CD14-positive monocyte (primary cell): ENCODE data around the gene UNC13C. TPM values are rescaled to one million over a fixed set of nuclear protein-coding genes. Genes with fewer than 3 reads are reported as not detected.

Source experiments
- DNase-seq, 3 donors: peaks; one replicate each; pipeline ENCODE4 v3.0.0-alpha.2; 2011 to 2022
- H2AFZ ChIP-seq: 2 replicates; pipeline ENCODE4 v1.6.0; 2012; ENCODE audit warnings: mild to moderate bottlenecking, low read depth, low read length, inconsistent platforms; ENCODE audit not compliant: insufficient read depth, poor library complexity, severe bottlenecking
- H3K27ac ChIP-seq, 2 donors: 1 replicate in 1 of 2; 2 replicates in 1 of 2; pipeline ENCODE4 v1.5.1; 2012 to 2013; ENCODE audit warnings: low read length in 2 of 2, control low read depth in 1 of 2, inconsistent platforms in 1 of 2, low read depth in 1 of 2, mild to moderate bottlenecking in 1 of 2
- H3K27me3 ChIP-seq, 2 donors: one replicate each; pipeline versions ENCODE4 v1.6.0 to v1.6.1; 2011 to 2013; ENCODE audit warnings: low read length in 2 of 2; ENCODE audit not compliant: control insufficient read depth in 2 of 2, insufficient read depth in 2 of 2
- H3K36me3 ChIP-seq, 2 donors: replicated peaks in 1 of 2; 1 replicate in 1 of 2; 2 replicates in 1 of 2; pipeline versions ENCODE4 v1.5.1 to v1.6.1; 2012 to 2013; ENCODE audit warnings: low read length in 2 of 2, control low read depth in 1 of 2, inconsistent platforms in 1 of 2, mild to moderate bottlenecking in 1 of 2; ENCODE audit not compliant: insufficient read depth in 2 of 2, control insufficient read depth in 1 of 2
- H3K4me1 ChIP-seq, 2 donors: 1 replicate in 1 of 2; 2 replicates in 1 of 2; pipeline versions ENCODE4 v1.5.1 to v1.6.1; 2012 to 2013; ENCODE audit warnings: low read length in 2 of 2, control low read depth in 1 of 2, inconsistent platforms in 1 of 2, mild to moderate bottlenecking in 1 of 2, moderate library complexity in 1 of 2; ENCODE audit not compliant: insufficient read depth in 2 of 2, control insufficient read depth in 1 of 2
- H3K4me2 ChIP-seq: replicated peaks from 2 replicates; pipeline ENCODE3; 2012; ENCODE audit warnings: low read length, moderate library complexity, mild to moderate bottlenecking; ENCODE audit not compliant: poor library complexity, severe bottlenecking; ENCODE audit errors: extremely low read depth
- H3K4me3 ChIP-seq, 3 experiments: fragments of 200-600 bp in 1 of 3; sonication (generic) in 1 of 3; replicated peaks in 1 of 3; 1 replicate in 2 of 3; 2 replicates in 1 of 3; pipeline ENCODE4 v1.5.1; 2011 to 2013; ENCODE audit warnings: low read length in 3 of 3, mild to moderate bottlenecking in 3 of 3, control low read depth in 2 of 3, low read depth in 2 of 3, inconsistent platforms in 1 of 3, moderate library complexity in 1 of 3
- H3K79me2 ChIP-seq: 2 replicates; pipeline ENCODE4 v1.6.0; 2012; ENCODE audit warnings: mild to moderate bottlenecking, control low read depth, inconsistent platforms, low read length, moderate library complexity; ENCODE audit not compliant: insufficient read depth
- H3K9ac ChIP-seq: 2 replicates; pipeline ENCODE4 v1.6.0; 2017; ENCODE audit warnings: low read length, mild to moderate bottlenecking; ENCODE audit not compliant: insufficient read depth, poor library complexity, severe bottlenecking
- H3K9me3 ChIP-seq, 2 donors: replicated peaks in 1 of 2; 1 replicate in 1 of 2; 2 replicates in 1 of 2; pipeline versions ENCODE4 v1.5.1 to v1.6.1; 2012 to 2013; ENCODE audit warnings: low read length in 2 of 2, control low read depth in 1 of 2; ENCODE audit not compliant: control insufficient read depth in 1 of 2, insufficient read depth in 1 of 2
- H4K20me1 ChIP-seq: 2 replicates; pipeline ENCODE4 v1.6.0; 2012; ENCODE audit warnings: mild to moderate bottlenecking, low read length, control low read depth, moderate library complexity; ENCODE audit not compliant: insufficient read depth
- H3K27ac Mint-ChIP-seq, 7 donors: one replicate each; pipeline ENCODE4 v1.8.0; 2020; ENCODE audit warnings: mild to moderate bottlenecking in 7 of 7, mixed read lengths in 7 of 7, moderate library complexity in 6 of 7, inconsistent platforms in 2 of 7
- H3K27me3 Mint-ChIP-seq, 3 donors: one replicate each; pipeline ENCODE4 v1.8.0; 2021 to 2022; ENCODE audit warnings: low read depth in 3 of 3, mild to moderate bottlenecking in 3 of 3, mixed read lengths in 3 of 3, moderate library complexity in 3 of 3, inconsistent platforms in 1 of 3
- H3K36me3 Mint-ChIP-seq, 2 donors: one replicate each; pipeline ENCODE4 v1.8.0; 2020; ENCODE audit warnings: mixed read lengths in 2 of 2, inconsistent platforms in 1 of 2, mild to moderate bottlenecking in 1 of 2
- H3K4me1 Mint-ChIP-seq: one replicate; pipeline ENCODE4 v1.8.0; 2020; ENCODE audit warnings: mild to moderate bottlenecking, mixed read lengths
- H3K4me3 Mint-ChIP-seq, 2 donors: one replicate each; pipeline ENCODE4 v1.8.0; 2020; ENCODE audit warnings: mild to moderate bottlenecking in 2 of 2, mixed read lengths in 2 of 2, moderate library complexity in 1 of 2
- H3K9me3 Mint-ChIP-seq, 7 donors: one replicate each; pipeline ENCODE4 v1.8.0; 2020 to 2022; ENCODE audit warnings: mixed read lengths in 7 of 7, mild to moderate bottlenecking in 6 of 7, moderate library complexity in 6 of 7, inconsistent platforms in 2 of 7
- CTCF ChIP-seq: fragments of 200-600 bp; IDR thresholded peaks from one replicate; pipeline ENCODE4 v1.8.0; 2022; ENCODE audit warnings: antibody characterized with exemption, mild to moderate bottlenecking
- WGBS: methylation state at CpG from one replicate; pipeline ENCODE4 v1.1.5; 2013; ENCODE audit warnings: missing lambda C conversion rate; ENCODE audit not compliant: insufficient coverage; 5-methylcytosine and 5-hydroxymethylcytosine counted together
- intact Hi-C, 2 donors: fragments of 100-400 bp; cut with micrococcal nuclease; formaldehyde crosslinking; loops; one replicate each; pipeline versions ENCODE4 v1.15.0 to v1.15.1; 2023
- polyA plus RNA-seq, 3 donors: library from polyadenylated mRNA; depleted of rRNA in 1 of 3; unstranded in 2 of 3; stranded (reverse) in 1 of 3; fragments of 300-500 nt in 2 of 3; fragments of >200 nt in 1 of 3; fragmentation: Illumina TruSeq in 2 of 3; gene quantifications; 1 replicate in 2 of 3; 2 replicates in 1 of 3; pipeline ENCODE4 v1.2.3, GENCODE V29; 2012 to 2021

UNC13C gene
- polyA plus RNA-seq, 3 donors = not detected

- H3K79me2 ChIP-seq = no peaks in the 10 kb centered on the region
- no peaks in the 10 kb centered on the region for H3K27me3 ChIP-seq
- Mint-ChIP-seq H3K4me3 (no peak overlapping the region), H3K27me3 (peaks cover 0 to 1% (median 0%) of the 10 kb centered on the region in 3 donors), H3K27ac (no peak overlapping the region), H3K4me1 (no peaks in the 10 kb centered on the region), H3K36me3 (no peaks in the 10 kb centered on the region), H3K9me3 (peaks cover 0 to 2% (median 0%) of the 10 kb centered on the region in 7 donors)
- no peak overlapping the region for H3K4me2 ChIP-seq
- intact Hi-C loops = no loop called here
- no peak for DNase-seq
- no CpG with 5 or more reads among the region's 1 CpG for WGBS
- H3K27ac ChIP-seq = no peak overlapping the region
- H3K9me3 ChIP-seq = no peaks in the 10 kb centered on the region
- H3K36me3 ChIP-seq = no peaks in the 10 kb centered on the region
- no peak for TF ChIP-seq CTCF
- H3K4me1 ChIP-seq = no peaks in the 10 kb centered on the region
- no peak overlapping the region for H2AFZ ChIP-seq
- no peak overlapping the region for H3K9ac ChIP-seq
- H4K20me1 ChIP-seq = no peaks in the 10 kb centered on the region
- no peak overlapping the region for H3K4me3 ChIP-seq
Observed at GRCh38 chr15:54305138-54305537, 326.9 kb downstream of the UNC13C start.

DNA sequence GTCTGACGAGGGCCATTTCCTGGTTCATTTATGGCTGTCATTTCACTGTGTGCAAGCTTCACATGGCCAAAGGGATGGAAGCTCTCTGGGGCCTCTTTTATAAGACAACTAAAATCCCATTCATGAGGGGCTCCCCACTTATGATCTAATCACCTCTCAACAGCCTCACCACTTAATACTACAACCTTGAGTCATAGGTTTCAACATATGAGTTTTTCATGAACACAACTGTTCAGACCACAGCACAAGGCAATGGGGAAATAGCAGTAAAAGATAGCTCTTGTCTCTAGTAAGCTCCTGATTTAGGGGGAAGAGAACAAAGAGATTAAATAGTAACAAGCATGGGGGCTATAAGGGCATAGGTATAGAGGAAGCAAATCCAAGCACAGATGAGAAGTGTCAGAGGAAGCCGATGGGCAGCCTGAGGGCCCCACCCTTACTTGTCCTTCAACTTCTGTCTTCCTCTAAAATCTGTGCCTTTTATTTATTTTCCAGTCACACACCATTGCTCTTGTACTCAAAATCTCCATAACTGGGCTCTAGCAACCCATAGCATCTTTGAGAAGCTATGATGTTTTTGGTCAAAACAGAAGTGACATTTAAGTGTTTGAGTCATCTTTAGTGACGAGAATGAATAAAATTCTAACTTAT, 329.1 kb downstream of the UNC13C start:
- no peaks in the 10 kb centered on the region for H3K27me3 ChIP-seq
- no peaks in the 10 kb centered on the region for H3K4me1 ChIP-seq
- H4K20me1 ChIP-seq = no peaks in the 10 kb centered on the region
- no peaks in the 10 kb centered on the region for H3K4me1 Mint-ChIP-seq
- H3K27ac Mint-ChIP-seq = no peak overlapping the region
- H3K36me3 ChIP-seq = no peaks in the 10 kb centered on the region
- no peak overlapping the region for H2AFZ ChIP-seq
- peaks cover 0 to 1% (median 0%) of the 10 kb centered on the region in 3 donors for H3K27me3 Mint-ChIP-seq
- TF ChIP-seq CTCF = no peak
- no peaks in the 10 kb centered on the region for H3K9me3 Mint-ChIP-seq
- no peaks in the 10 kb centered on the region for H3K9me3 ChIP-seq
- intact Hi-C loops = no loop called here
- H3K4me3 Mint-ChIP-seq = no peak overlapping the region
- no peak overlapping the region for H3K4me2 ChIP-seq
- no peak overlapping the region for H3K9ac ChIP-seq
- no peak overlapping the region for H3K4me3 ChIP-seq
- no peaks in the 10 kb centered on the region for H3K79me2 ChIP-seq
- WGBS = 100% methylated on average over 1 of the region's 3 CpGs
- no peaks in the 10 kb centered on the region for H3K36me3 Mint-ChIP-seq
- no peak overlapping the region for H3K27ac ChIP-seq
- no peak for DNase-seq
